WTC11 (cell line): ENCODE data around the gene RGL2. TPM values are rescaled to one million over a fixed set of nuclear protein-coding genes. Genes with fewer than 3 reads are reported as not detected.

Experiments used
- ATAC-seq: fragments of 200-7000 bp; cut with Tn5 transposase; 2 replicates; pipeline ENCODE4 v1.10.0; 2021; ENCODE audit warnings: mild to moderate bottlenecking, moderate library complexity
- CTCF ChIA-PET: fragments of 300-600 bp; sonication (Branson Sonifier 250); formaldehyde crosslinking; loops from one replicate; lab custom pipeline; 2021; ENCODE audit warnings: antibody characterized with exemption; lab: Charles Lee
- POLR2A ChIA-PET: fragments of 350-600 bp; sonication (Branson Sonifier 250); formaldehyde crosslinking; loops from one replicate; lab custom pipeline; 2021; ENCODE audit warnings: antibody characterized with exemption; lab: Charles Lee
- DNase-seq: peaks from one replicate; pipeline ENCODE4 v3.0.0; 2021; ENCODE audit warnings: low spot score
- H3K27ac Mint-ChIP-seq: 2 replicates; pipeline ENCODE4 v1.8.0; 2021; ENCODE audit warnings: mixed read lengths
- H3K27me3 Mint-ChIP-seq: 2 replicates; pipeline ENCODE4 v1.8.0; 2021; ENCODE audit warnings: low read depth, mild to moderate bottlenecking, moderate library complexity, mixed read lengths
- H3K36me3 Mint-ChIP-seq: 2 replicates; pipeline ENCODE4 v1.8.0; 2021; ENCODE audit warnings: mixed read lengths
- H3K4me1 Mint-ChIP-seq: 2 replicates; pipeline ENCODE4 v1.8.0; 2022; ENCODE audit warnings: mixed read lengths
- H3K4me3 Mint-ChIP-seq: 2 replicates; pipeline ENCODE4 v1.8.0; 2021; ENCODE audit warnings: mild to moderate bottlenecking, moderate library complexity, mixed read lengths
- H3K9me3 Mint-ChIP-seq: 2 replicates; pipeline ENCODE4 v1.8.0; 2021; ENCODE audit warnings: mixed read lengths
- ATF1 ChIP-seq: sonication (generic); formaldehyde crosslinking; IDR thresholded peaks from 2 replicates; pipeline ENCODE4 v1.8.1; 2023; ENCODE audit warnings: mild to moderate bottlenecking, moderate library complexity, missing genetic modification reagents
- ELF4 ChIP-seq: sonication (generic); formaldehyde crosslinking; IDR thresholded peaks from 2 replicates; pipeline ENCODE4 v1.8.1; 2022; ENCODE audit warnings: low read depth, mild to moderate bottlenecking, moderate library complexity, missing genetic modification reagents
- ETV6 ChIP-seq: sonication (generic); formaldehyde crosslinking; IDR thresholded peaks from 2 replicates; pipeline ENCODE4 v1.8.1; 2022; ENCODE audit warnings: mild to moderate bottlenecking, missing genetic modification reagents
- IRF2 ChIP-seq: sonication (generic); formaldehyde crosslinking; IDR thresholded peaks from 2 replicates; pipeline ENCODE4 v1.8.0; 2022; ENCODE audit warnings: low read depth, missing genetic modification reagents, borderline replicate concordance
- KAT7 ChIP-seq: sonication (generic); formaldehyde crosslinking; IDR thresholded peaks from 2 replicates; pipeline ENCODE4 v1.8.1; 2023; ENCODE audit warnings: missing genetic modification reagents, mild to moderate bottlenecking, borderline replicate concordance
- MXD4 ChIP-seq: fragments of 250-450 bp; sonication (Bioruptor Pico); IDR thresholded peaks from 2 replicates; pipeline ENCODE4 v1.8.0; 2021; ENCODE audit warnings: mild to moderate bottlenecking, moderate library complexity, borderline replicate concordance
- NFYB ChIP-seq: sonication (generic); formaldehyde crosslinking; conservative IDR thresholded peaks from 2 replicates; pipeline ENCODE4 v1.8.0; 2022; ENCODE audit warnings: low read depth, missing genetic modification reagents
- NR1H2 ChIP-seq: sonication (generic); formaldehyde crosslinking; IDR thresholded peaks from 2 replicates; pipeline ENCODE4 v1.9.0; 2021; ENCODE audit warnings: mild to moderate bottlenecking, moderate library complexity, missing genetic modification reagents
- SMAD3 ChIP-seq: sonication (generic); formaldehyde crosslinking; IDR thresholded peaks from 2 replicates; pipeline ENCODE4 v1.8.0; 2022; ENCODE audit warnings: missing genetic modification reagents, mild to moderate bottlenecking, borderline replicate concordance
- ZNF396 ChIP-seq: fragments of 250-450 bp; sonication (Bioruptor Pico); IDR thresholded peaks from 2 replicates; pipeline ENCODE4 v1.8.0; 2021; ENCODE audit warnings: mild to moderate bottlenecking, moderate library complexity, borderline replicate concordance
- ZNF416 ChIP-seq: fragments of 250-450 bp; sonication (Bioruptor Pico); IDR thresholded peaks from 2 replicates; pipeline ENCODE4 v1.9.0; 2021; ENCODE audit warnings: mild to moderate bottlenecking, inconsistent platforms
- ZNF423 ChIP-seq: fragments of 250-450 bp; sonication (Bioruptor Pico); IDR thresholded peaks from 2 replicates; pipeline ENCODE4 v2.1.2; 2022; ENCODE audit warnings: mild to moderate bottlenecking, moderate library complexity
- total RNA-seq: library from RNA; stranded (reverse); gene quantifications from 3 replicates; pipeline ENCODE4 v1.2.3, GENCODE V29; 2021
- TF ChIP-seq, protein P1 (sequence below): sonication (generic); formaldehyde crosslinking; IDR thresholded peaks from 2 replicates; pipeline ENCODE4 v1.8.0; 2022; ENCODE audit warnings: missing genetic modification reagents
- TF ChIP-seq, protein P2 (sequence below): fragments of 250-450 bp; sonication (Bioruptor Pico); IDR thresholded peaks from 2 replicates; pipeline ENCODE4 v1.9.0; 2021; ENCODE audit warnings: mild to moderate bottlenecking
- TF ChIP-seq, protein P3 (sequence below): sonication (generic); formaldehyde crosslinking; IDR thresholded peaks from 2 replicates; pipeline ENCODE4 v1.8.0; 2023; ENCODE audit warnings: missing genetic modification reagents, mild to moderate bottlenecking, borderline replicate concordance

Gene RGL2
- total RNA-seq, 1 experiment from 2014 or later: 77.1 TPM

DNA sequence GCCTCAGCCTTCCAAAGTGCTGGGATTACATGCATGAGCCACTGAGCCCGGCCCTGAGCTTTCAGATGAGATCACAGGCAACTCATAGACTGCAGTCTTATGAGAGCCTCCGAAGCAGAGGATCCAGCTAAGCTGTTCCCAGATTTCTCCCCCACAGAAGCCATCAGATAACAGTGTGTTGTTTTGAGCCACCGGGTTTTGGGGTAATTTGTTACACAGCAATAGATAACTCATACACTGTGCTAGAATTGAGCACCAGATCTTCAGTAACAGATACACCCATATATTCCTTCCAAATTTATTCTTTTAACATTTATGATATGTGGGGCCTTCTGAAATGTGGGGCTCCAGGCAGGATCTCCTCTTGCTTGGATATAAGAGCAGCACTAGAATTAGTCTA lies 37.8 kb upstream of the RGL2 start:
- ATAC-seq: no peak
- Mint-ChIP-seq H3K27ac (no peak overlapping the region), H3K9me3 (no peaks in the 10 kb centered on the region), H3K27me3 (no peaks in the 10 kb centered on the region), H3K36me3 (no peaks in the 10 kb centered on the region), H3K4me1 (no peaks in the 10 kb centered on the region), H3K4me3 (no peak overlapping the region)
- TF ChIP-seq ZNF396 (CRISPR knock-in tag): no peak
- no peak for TF ChIP-seq NFYB
- no peak for TF ChIP-seq ZNF423 (CRISPR knock-in tag)
- CTCF ChIA-PET: interaction anchor here (0.7 to 3.3 kb wide), 3 partner anchors 9 to 719 kb away, joined by 4 to 9 read pairs (median 4); no protein-coding TSS in a partner anchor
- no peak for DNase-seq
- POLR2A ChIA-PET: no interaction called here

DNA sequence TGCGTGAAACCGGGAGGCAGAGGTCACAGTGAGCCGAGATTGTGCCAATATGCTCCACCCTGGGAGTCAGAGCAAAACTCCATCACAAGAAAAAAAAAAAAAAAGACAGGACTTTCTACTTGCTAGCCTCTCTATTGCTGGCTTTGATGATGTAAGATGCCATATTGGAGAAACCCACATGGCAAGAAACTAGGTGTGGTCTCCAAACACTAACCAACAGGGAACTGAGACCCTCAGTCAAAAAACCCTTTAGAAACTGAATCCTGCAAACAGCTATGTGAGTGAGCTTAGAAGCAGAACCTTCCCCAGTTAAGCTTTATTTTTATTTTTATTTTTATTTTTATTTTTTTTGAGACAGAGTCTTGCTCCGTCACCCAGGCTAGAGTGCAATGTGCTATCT lies 37.2 kb upstream of the RGL2 start:
- H3K9me3 Mint-ChIP-seq: no peaks in the 10 kb centered on the region
- H3K27ac Mint-ChIP-seq: no peak overlapping the region
- CTCF ChIA-PET: interaction anchor here (1.1 to 3.3 kb wide), 2 partner anchors 9 to 29 kb away, joined by 4 to 9 read pairs; no protein-coding TSS in a partner anchor
- POLR2A ChIA-PET: interaction anchor here (0.6 kb wide), 1 partner anchor 199 kb away, joined by 6 read pairs; no protein-coding TSS in a partner anchor
- H3K4me3 Mint-ChIP-seq: no peak overlapping the region
- TF ChIP-seq IRF2 (no peak), MXD4 (CRISPR knock-in tag) (no peak), ELF4 (CRISPR knock-in tag) (no peak), ATF1 (CRISPR knock-in tag) (no peak), SMAD3 (no peak), ZNF416 (CRISPR knock-in tag) (no peak), NFYB (no peak), KAT7 (no peak), ETV6 (CRISPR knock-in tag) (no peak), NR1H2 (no peak)
- TF ChIP-seq, protein P1, sequence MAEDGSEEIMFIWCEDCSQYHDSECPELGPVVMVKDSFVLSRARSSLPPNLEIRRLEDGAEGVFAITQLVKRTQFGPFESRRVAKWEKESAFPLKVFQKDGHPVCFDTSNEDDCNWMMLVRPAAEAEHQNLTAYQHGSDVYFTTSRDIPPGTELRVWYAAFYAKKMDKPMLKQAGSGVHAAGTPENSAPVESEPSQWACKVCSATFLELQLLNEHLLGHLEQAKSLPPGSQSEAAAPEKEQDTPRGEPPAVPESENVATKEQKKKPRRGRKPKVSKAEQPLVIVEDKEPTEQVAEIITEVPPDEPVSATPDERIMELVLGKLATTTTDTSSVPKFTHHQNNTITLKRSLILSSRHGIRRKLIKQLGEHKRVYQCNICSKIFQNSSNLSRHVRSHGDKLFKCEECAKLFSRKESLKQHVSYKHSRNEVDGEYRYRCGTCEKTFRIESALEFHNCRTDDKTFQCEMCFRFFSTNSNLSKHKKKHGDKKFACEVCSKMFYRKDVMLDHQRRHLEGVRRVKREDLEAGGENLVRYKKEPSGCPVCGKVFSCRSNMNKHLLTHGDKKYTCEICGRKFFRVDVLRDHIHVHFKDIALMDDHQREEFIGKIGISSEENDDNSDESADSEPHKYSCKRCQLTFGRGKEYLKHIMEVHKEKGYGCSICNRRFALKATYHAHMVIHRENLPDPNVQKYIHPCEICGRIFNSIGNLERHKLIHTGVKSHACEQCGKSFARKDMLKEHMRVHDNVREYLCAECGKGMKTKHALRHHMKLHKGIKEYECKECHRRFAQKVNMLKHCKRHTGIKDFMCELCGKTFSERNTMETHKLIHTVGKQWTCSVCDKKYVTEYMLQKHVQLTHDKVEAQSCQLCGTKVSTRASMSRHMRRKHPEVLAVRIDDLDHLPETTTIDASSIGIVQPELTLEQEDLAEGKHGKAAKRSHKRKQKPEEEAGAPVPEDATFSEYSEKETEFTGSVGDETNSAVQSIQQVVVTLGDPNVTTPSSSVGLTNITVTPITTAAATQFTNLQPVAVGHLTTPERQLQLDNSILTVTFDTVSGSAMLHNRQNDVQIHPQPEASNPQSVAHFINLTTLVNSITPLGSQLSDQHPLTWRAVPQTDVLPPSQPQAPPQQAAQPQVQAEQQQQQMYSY (CRISPR knock-in tag): no peak
- TF ChIP-seq, protein P2, sequence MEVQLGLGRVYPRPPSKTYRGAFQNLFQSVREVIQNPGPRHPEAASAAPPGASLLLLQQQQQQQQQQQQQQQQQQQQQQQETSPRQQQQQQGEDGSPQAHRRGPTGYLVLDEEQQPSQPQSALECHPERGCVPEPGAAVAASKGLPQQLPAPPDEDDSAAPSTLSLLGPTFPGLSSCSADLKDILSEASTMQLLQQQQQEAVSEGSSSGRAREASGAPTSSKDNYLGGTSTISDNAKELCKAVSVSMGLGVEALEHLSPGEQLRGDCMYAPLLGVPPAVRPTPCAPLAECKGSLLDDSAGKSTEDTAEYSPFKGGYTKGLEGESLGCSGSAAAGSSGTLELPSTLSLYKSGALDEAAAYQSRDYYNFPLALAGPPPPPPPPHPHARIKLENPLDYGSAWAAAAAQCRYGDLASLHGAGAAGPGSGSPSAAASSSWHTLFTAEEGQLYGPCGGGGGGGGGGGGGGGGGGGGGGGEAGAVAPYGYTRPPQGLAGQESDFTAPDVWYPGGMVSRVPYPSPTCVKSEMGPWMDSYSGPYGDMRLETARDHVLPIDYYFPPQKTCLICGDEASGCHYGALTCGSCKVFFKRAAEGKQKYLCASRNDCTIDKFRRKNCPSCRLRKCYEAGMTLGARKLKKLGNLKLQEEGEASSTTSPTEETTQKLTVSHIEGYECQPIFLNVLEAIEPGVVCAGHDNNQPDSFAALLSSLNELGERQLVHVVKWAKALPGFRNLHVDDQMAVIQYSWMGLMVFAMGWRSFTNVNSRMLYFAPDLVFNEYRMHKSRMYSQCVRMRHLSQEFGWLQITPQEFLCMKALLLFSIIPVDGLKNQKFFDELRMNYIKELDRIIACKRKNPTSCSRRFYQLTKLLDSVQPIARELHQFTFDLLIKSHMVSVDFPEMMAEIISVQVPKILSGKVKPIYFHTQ (CRISPR knock-in tag): no peak
- TF ChIP-seq, protein P3, sequence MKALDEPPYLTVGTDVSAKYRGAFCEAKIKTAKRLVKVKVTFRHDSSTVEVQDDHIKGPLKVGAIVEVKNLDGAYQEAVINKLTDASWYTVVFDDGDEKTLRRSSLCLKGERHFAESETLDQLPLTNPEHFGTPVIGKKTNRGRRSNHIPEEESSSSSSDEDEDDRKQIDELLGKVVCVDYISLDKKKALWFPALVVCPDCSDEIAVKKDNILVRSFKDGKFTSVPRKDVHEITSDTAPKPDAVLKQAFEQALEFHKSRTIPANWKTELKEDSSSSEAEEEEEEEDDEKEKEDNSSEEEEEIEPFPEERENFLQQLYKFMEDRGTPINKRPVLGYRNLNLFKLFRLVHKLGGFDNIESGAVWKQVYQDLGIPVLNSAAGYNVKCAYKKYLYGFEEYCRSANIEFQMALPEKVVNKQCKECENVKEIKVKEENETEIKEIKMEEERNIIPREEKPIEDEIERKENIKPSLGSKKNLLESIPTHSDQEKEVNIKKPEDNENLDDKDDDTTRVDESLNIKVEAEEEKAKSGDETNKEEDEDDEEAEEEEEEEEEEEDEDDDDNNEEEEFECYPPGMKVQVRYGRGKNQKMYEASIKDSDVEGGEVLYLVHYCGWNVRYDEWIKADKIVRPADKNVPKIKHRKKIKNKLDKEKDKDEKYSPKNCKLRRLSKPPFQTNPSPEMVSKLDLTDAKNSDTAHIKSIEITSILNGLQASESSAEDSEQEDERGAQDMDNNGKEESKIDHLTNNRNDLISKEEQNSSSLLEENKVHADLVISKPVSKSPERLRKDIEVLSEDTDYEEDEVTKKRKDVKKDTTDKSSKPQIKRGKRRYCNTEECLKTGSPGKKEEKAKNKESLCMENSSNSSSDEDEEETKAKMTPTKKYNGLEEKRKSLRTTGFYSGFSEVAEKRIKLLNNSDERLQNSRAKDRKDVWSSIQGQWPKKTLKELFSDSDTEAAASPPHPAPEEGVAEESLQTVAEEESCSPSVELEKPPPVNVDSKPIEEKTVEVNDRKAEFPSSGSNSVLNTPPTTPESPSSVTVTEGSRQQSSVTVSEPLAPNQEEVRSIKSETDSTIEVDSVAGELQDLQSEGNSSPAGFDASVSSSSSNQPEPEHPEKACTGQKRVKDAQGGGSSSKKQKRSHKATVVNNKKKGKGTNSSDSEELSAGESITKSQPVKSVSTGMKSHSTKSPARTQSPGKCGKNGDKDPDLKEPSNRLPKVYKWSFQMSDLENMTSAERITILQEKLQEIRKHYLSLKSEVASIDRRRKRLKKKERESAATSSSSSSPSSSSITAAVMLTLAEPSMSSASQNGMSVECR (CRISPR knock-in tag): no peak
- TF ChIP-seq, all 79 proteins: peak for 0
- DNase-seq (no peak), ATAC-seq (no peak)
- Mint-ChIP-seq H3K27me3 (no peaks in the 10 kb centered on the region), H3K4me1 (no peaks in the 10 kb centered on the region), H3K36me3 (no peaks in the 10 kb centered on the region)
